ENCODE data around the gene SNAI3.
"Not testable (repeated sequence)": the region's sequence is repeated elsewhere in the genome, so short reads cannot be mapped to it uniquely, and the experiment has no call there.

SNAI3 gene

GRCh38 chr16:88671806-88672205 lies 14.5 kb downstream of the SNAI3 start:
- DNase-seq (ENCODE audit: low read depth in 1 of 2, low spot score in 1 of 2): no peak

- DNase-seq (ENCODE audit: low read depth in 1 of 2, low spot score in 1 of 2): no peak
Measured at GRCh38 chr16:88669980-88670379, 16.3 kb downstream of the SNAI3 start.

GRCh38 chr16:88669493-88669892 lies 16.8 kb downstream of the SNAI3 start:
- DNase-seq (ENCODE audit: low read depth in 1 of 2, low spot score in 1 of 2): not testable (repeated sequence)

GRCh38 chr16:88667461-88667860 lies 18.8 kb downstream of the SNAI3 start:
- DNase-seq (ENCODE audit: low read depth in 1 of 2, low spot score in 1 of 2): no peak

GRCh38 chr16:88665570-88665969 lies 20.7 kb downstream of the SNAI3 start:
- no peak for DNase-seq (ENCODE audit: low read depth in 1 of 2, low spot score in 1 of 2)

- DNase-seq (ENCODE audit: low read depth in 1 of 2, low spot score in 1 of 2): no peak
Measured at GRCh38 chr16:88665148-88665547, 21.2 kb downstream of the SNAI3 start.

- peak; percentile 86 to 95 for DNase-seq (ENCODE audit: low read depth in 1 of 2, low spot score in 1 of 2)
Measured at GRCh38 chr16:88662843-88663606, 23.3 kb downstream of the SNAI3 start, which contains the start of gene MVD. Gene MVD (minus strand): TSS chr16:88663091. CDS start chr16:88663080, 11 bp downstream.

- no peak for DNase-seq (ENCODE audit: low read depth in 1 of 2, low spot score in 1 of 2)
Measured at GRCh38 chr16:88662222-88662842, 24.0 kb downstream of the SNAI3 start.

GRCh38 chr16:88661468-88661867 lies 24.8 kb downstream of the SNAI3 start:
- DNase-seq (ENCODE audit: low read depth in 1 of 2, low spot score in 1 of 2): no peak

- DNase-seq (ENCODE audit: low read depth in 1 of 2, low spot score in 1 of 2): no peak
Measured at GRCh38 chr16:88659160-88659559, 27.1 kb downstream of the SNAI3 start.

GRCh38 chr16:88658714-88659113 lies 27.6 kb downstream of the SNAI3 start:
- no peak for DNase-seq (ENCODE audit: low read depth in 1 of 2, low spot score in 1 of 2)

- DNase-seq (ENCODE audit: low read depth in 1 of 2, low spot score in 1 of 2): no peak
Measured at GRCh38 chr16:88657371-88657770, 28.9 kb downstream of the SNAI3 start.

- no peak for DNase-seq (ENCODE audit: low read depth in 1 of 2, low spot score in 1 of 2)
Measured at GRCh38 chr16:88656291-88656980, 29.9 kb downstream of the SNAI3 start.

- no peak for DNase-seq (ENCODE audit: low read depth in 1 of 2, low spot score in 1 of 2)
Measured at GRCh38 chr16:88655733-88656281, 30.5 kb downstream of the SNAI3 start.

GRCh38 chr16:88655053-88655732 lies 31.1 kb downstream of the SNAI3 start:
- no peak for DNase-seq (ENCODE audit: low read depth in 1 of 2, low spot score in 1 of 2)

GRCh38 chr16:88654363-88655052 lies 31.8 kb downstream of the SNAI3 start:
- no peak for DNase-seq (ENCODE audit: low read depth in 1 of 2, low spot score in 1 of 2)

- no peak for DNase-seq (ENCODE audit: low read depth in 1 of 2, low spot score in 1 of 2)
Measured at GRCh38 chr16:88653596-88654362, 32.5 kb downstream of the SNAI3 start.

GRCh38 chr16:88653101-88653500 lies 33.2 kb downstream of the SNAI3 start:
- no peak for DNase-seq (ENCODE audit: low read depth in 1 of 2, low spot score in 1 of 2)

- no peak for DNase-seq (ENCODE audit: low read depth in 1 of 2, low spot score in 1 of 2)
Measured at GRCh38 chr16:88652762-88653063, 33.6 kb downstream of the SNAI3 start.
